NCI-H2107 (cell line): Measurements from ENCODE around the gene TPM1.

Source experiments
- DNase-seq: peaks from one replicate; lab custom pipeline; 2025; lab: John Stamatoyannopoulos, UW

TPM1 gene

DNA sequence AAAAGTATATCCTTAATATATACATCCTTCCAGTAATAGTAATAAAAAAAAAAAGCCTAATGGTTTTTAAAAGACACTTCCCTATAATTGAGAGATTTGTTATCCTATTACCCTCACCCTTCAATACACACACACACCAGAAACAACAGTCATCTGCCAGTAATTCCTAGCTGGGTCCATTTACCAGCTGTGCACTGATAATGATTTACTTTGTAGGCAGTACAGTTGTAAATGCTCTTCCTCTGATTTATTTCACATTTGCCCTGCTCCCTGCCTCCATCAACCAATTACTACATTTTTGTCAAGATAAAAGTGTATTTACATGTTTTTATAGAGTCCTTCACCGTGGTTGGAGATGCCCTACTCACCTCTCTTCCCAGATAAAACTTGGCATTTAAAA, 12.4 kb downstream of the TPM1 start:
- DNase-seq: no peak

DNA sequence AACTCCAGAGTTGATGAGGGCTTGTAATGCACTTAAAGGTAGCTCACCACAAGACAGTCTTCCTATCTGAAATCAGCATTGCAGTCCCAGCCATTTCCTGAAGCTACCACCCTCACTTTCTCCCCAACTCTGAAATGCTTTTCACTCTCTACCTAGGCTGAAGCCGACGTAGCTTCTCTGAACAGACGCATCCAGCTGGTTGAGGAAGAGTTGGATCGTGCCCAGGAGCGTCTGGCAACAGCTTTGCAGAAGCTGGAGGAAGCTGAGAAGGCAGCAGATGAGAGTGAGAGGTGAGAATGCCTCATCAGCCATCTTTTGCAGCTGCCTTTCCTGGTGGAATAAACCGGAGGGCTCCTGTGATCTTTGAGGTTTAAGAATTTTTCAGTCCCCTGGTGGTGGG, 14.3 kb downstream of the TPM1 start:
- no peak for DNase-seq

DNA sequence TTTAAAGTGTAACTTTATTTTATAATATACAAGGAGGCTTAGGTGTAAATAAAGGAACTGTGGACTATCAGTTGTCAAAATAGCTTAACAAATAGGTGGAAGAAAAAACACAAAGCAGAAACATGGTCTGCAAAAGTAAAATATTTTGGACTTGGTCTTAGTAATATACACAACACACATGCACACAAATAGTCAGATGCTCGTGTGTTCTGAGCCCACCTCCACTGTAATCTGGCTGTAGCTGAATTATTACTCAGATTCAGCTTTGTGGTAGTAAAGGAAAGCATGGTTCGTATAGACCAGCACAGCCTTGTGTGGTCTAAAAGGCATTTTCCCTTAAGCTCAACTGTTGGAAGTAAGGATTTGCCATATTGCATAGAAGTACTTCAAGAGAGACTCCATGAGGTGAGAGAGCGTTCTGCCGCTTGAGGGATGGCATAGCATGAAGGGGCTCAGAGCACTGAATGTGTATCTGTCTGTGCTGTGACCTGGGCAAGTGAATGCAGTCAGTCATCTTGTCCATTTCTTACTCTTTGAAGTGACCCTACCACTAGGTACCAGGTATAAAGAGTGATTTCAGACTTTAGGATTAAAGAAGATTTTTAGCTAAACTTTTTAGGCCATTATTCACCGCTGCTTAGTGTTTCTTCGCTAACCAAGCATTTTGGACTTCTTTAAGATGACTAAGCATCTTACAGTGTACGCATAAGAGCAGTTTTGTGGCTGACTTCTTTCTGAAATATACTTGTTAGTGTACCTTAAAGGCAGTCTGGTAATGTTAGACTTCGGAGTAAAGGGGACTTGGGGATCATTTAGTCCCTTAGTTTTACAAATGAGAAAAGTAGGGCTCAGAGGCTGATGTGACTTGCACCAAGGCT, 15.2 kb downstream of the TPM1 start:
- no peak for DNase-seq

GRCh38 chr15:63059075-63059474, 16.5 kb downstream of the TPM1 start:
- no peak for DNase-seq

GRCh38 chr15:63059573-63060216, 17.1 kb downstream of the TPM1 start:
- no peak for DNase-seq

GRCh38 chr15:63060699-63061098, 18.2 kb downstream of the TPM1 start:
- DNase-seq: no peak

- DNase-seq: no peak
Observed at GRCh38 chr15:63061975-63062374, 19.4 kb downstream of the TPM1 start.

DNA sequence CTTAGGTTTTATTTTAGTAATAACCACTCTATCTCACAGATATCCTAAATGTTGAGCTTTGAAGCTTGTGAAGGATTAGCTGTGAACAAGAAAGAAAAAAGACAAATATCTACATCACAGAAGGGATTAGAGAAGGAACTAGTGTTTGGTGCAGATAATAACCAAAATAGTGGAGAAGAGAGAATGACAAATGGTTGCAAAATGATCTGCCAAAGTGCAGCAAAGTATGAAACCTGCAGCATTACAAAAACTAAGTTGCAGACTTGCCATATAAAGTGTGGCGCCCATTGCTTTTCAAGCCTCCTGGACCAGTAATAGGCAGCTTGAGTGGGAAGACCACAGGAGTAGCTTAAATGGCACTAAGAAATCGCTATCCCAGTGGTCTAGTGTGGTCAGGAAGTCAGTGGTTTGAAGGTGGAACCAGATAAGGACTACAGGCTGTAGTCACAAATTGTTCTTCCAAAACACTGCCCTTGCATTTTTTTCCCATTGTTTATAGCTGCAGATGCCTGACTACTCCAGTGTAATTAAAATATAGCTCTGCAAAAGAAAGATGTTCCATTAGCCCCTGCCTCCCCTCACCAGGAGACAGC, 20.7 kb downstream of the TPM1 start:
- DNase-seq: no peak

DNA sequence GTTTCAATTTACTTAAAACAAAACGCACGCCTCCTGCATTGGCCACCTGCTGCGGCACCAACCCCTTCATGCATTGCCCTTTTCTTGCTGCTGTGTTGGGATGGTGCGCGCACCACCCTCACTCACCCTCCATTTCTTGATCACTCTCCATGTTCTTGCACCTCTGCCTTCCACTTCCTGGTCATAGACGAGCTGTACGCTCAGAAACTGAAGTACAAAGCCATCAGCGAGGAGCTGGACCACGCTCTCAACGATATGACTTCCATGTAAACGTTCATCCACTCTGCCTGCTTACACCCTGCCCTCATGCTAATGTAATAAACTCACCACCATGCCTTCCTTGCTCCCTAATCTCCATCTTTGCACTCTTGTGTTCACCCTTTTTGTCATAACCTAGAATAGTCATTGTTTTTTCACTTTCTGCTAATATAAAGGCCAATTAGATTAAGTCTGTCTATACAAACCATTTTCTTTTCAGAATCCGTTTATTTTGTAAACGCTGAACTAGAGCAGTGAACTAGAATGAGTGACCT, 21.4 kb downstream of the TPM1 start:
- DNase-seq: no peak

GRCh38 chr15:63065262-63066221, 23.0 kb downstream of the TPM1 start:
- no peak for DNase-seq

DNA sequence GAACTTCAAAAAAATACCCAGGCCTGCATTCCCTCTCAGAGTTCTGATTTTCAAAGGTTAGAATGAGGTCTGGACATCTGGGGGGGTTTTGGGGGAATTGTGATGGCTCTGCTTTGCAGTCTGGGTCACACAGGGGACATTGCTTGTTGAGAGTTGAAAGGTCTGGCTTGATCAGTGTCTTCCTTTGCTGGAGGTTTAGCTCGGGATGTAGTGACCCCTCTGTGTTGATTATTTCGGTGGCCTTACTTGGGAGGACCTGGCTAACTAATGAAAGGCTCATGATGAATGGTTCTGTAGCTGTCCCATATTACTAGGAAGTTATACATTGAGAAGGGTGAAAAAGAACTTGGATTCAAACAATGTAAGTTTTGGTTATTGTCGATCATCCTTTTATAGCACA, 23.7 kb downstream of the TPM1 start:
- DNase-seq: no peak

DNA sequence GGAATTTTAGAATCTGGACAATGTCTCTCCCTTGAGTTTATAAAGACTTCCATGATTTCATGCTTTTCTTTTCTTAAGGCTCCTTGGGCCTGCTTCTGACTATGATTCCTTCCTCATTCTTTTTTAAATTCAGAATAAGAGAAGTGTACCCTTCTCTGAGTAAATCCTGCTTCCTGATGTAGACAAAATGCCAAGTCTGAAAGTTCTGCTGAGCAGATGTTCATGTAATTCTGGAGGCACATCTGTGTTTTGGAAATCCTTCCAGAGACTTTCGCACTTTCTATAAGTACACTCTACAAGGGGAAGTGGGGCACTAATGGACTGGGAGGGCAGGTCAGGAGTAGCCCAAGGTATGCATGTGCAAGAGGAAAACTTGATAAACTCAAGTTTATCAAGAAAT, 24.8 kb downstream of the TPM1 start:
- DNase-seq: no peak

- no peak for DNase-seq
Observed at GRCh38 chr15:63067976-63068743, 25.6 kb downstream of the TPM1 start.

DNA sequence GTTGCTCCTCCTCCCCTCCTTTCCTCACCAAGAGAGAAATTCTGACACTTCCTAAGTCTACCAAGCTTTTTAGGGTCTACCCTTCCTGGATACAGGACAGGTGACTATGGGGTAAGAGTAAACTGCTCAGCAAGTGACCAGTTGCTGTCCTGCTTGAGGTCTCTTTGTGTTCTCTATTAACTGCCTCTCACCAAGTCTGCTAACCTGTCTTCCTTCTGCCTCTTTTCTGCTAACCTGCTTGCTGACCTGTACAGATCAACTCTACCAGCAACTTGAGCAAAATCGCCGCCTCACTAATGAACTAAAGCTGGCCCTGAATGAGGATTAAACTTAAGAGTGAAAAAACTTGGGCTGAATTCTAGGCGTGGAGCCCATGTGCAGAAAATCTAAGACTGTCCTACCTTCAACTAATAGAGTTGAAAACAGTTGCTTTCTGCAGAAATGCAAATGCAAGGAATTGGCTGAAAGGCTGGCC, 27.1 kb downstream of the TPM1 start:
- DNase-seq: no peak

DNA sequence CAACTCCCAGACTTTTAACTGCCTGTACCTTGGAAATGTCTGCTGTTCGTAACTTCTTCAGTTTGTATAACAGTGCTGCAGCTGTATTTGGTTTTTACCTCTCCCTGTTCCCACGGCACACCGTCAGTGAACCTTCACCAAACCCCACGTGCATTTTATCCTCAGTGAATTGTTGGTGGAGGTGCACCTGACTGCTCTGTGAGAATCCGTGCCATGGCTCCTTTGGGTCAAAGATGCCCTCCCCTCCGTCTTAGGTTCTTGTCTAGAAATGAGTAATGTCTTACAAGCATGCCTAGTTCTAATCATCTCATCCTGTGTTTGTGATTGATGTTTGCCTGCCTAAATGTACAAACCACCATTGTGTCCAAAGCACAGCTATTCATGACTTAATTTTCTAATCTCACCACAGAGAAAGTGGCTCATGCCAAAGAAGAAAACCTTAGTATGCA, 28.2 kb downstream of the TPM1 start:
- DNase-seq: no peak

GRCh38 chr15:63071288-63071909, 28.9 kb downstream of the TPM1 start:
- no peak for DNase-seq

- no peak for DNase-seq
Observed at GRCh38 chr15:63072023-63072650, 29.6 kb downstream of the TPM1 start.

GRCh38 chr15:63072809-63073277, 30.3 kb downstream of the TPM1 start:
- no peak for DNase-seq

- DNase-seq: no peak
Observed at GRCh38 chr15:63073497-63074172, 31.1 kb downstream of the TPM1 start.
